Neuron (in vitro differentiated cells): ENCODE results near the gene RAD51B.

Source experiments
- H2AFZ ChIP-seq: one replicate; pipeline ENCODE4 v1.6.1; 2013; ENCODE audit warnings: low read depth, mild to moderate bottlenecking, inconsistent platforms, low read length, moderate library complexity
- H3K27me3 ChIP-seq: one replicate; pipeline ENCODE4 v1.6.1; 2013; ENCODE audit warnings: low read length; ENCODE audit not compliant: insufficient read depth
- H3K36me3 ChIP-seq: one replicate; pipeline ENCODE4 v1.6.1; 2013; ENCODE audit warnings: low read length; ENCODE audit not compliant: insufficient read depth
- H3K4me1 ChIP-seq: one replicate; pipeline ENCODE4 v1.6.1; 2013; ENCODE audit warnings: low read length; ENCODE audit not compliant: insufficient read depth
- H3K4me3 ChIP-seq: 2 replicates; pipeline ENCODE4 v1.5.1; 2013; ENCODE audit warnings: mild to moderate bottlenecking, low read length, moderate library complexity
- H3K9me3 ChIP-seq: one replicate; pipeline ENCODE4 v1.6.1; 2013; ENCODE audit warnings: low read length

The RAD51B gene

GRCh38 chr14:68596211-68596610 lies 776.6 kb downstream of the RAD51B start:
- no peak overlapping the region for H3K4me3 ChIP-seq
- H3K4me1 ChIP-seq: peaks cover 16% of the 10 kb centered on the region
- H3K9me3 ChIP-seq: no peaks in the 10 kb centered on the region
- H3K36me3 ChIP-seq: no peaks in the 10 kb centered on the region
- H2AFZ ChIP-seq: no peak overlapping the region
- no peaks in the 10 kb centered on the region for H3K27me3 ChIP-seq

DNA sequence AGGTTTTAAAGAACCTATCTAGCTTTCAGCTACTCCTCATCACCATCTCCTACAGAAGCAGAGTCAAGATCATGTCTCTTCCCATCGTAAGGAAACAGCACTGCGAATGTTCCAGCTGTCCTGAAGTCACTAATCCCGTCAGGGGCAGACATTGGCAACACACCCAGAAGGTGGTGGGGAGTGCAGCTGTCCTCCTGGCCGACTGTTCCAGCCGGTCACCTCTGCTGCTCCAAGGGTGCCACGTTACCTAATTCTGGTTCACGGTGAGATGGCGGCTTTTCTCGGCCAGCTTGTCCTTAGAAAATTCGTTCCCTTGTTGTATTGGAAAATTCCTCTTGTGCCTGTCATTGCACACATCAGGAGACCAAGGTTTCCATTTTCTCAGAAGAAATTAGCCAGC lies 777.1 kb downstream of the RAD51B start:
- peaks cover 16% of the 10 kb centered on the region for H3K4me1 ChIP-seq

GRCh38 chr14:68598089-68598488 lies 778.5 kb downstream of the RAD51B start:
- Histone ChIP-seq H3K9me3 (no peaks in the 10 kb centered on the region), H3K4me1 (peaks cover 16% of the 10 kb centered on the region), H3K4me3 (no peak overlapping the region)

More for the DNA sequence above, 777.1 kb downstream of the RAD51B start:
- Histone ChIP-seq H2AFZ (no peak overlapping the region), H3K4me3 (no peak overlapping the region), H3K9me3 (no peaks in the 10 kb centered on the region), H3K36me3 (no peaks in the 10 kb centered on the region), H3K27me3 (no peaks in the 10 kb centered on the region)

GRCh38 chr14:68598621-68599447 lies 779.3 kb downstream of the RAD51B start:
- Histone ChIP-seq H3K9me3 (no peaks in the 10 kb centered on the region), H3K36me3 (no peaks in the 10 kb centered on the region), H2AFZ (no peak overlapping the region), H3K27me3 (no peaks in the 10 kb centered on the region), H3K4me1 (peaks cover 13% of the 10 kb centered on the region), H3K4me3 (no peak overlapping the region)

More at GRCh38 chr14:68598089-68598488, 778.5 kb downstream of the RAD51B start:
- no peaks in the 10 kb centered on the region for H3K27me3 ChIP-seq
- H3K36me3 ChIP-seq: no peaks in the 10 kb centered on the region
- no peak overlapping the region for H2AFZ ChIP-seq

GRCh38 chr14:68599896-68600610 lies 780.5 kb downstream of the RAD51B start:
- Histone ChIP-seq H3K9me3 (no peaks in the 10 kb centered on the region), H3K27me3 (no peaks in the 10 kb centered on the region), H3K4me3 (no peak overlapping the region), H2AFZ (no peak overlapping the region), H3K4me1 (peaks cover 8% of the 10 kb centered on the region), H3K36me3 (no peaks in the 10 kb centered on the region)

DNA sequence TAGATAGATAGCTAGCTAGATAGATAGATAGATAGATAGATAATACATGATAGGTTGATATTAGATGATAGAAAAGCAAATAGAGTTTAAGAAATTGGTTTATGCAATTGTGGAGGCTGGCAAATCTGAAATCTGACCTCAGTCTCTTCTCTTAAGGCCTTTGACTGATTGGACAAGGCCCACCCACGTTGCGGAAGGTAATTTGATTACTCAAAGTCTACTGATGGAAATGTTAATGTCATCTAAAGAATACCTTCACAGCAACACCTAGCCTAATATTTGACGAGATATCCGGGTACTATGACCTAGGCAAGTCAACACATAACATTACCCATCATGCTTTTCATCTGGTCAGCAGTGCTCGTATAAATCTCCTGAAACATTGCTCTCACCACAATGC lies 782.9 kb downstream of the RAD51B start:
- Histone ChIP-seq H3K4me1 (peaks cover 5% of the 10 kb centered on the region), H3K36me3 (no peaks in the 10 kb centered on the region), H3K27me3 (no peaks in the 10 kb centered on the region), H3K4me3 (no peak overlapping the region), H2AFZ (no peak overlapping the region), H3K9me3 (peaks cover 3% of the 10 kb centered on the region)

DNA sequence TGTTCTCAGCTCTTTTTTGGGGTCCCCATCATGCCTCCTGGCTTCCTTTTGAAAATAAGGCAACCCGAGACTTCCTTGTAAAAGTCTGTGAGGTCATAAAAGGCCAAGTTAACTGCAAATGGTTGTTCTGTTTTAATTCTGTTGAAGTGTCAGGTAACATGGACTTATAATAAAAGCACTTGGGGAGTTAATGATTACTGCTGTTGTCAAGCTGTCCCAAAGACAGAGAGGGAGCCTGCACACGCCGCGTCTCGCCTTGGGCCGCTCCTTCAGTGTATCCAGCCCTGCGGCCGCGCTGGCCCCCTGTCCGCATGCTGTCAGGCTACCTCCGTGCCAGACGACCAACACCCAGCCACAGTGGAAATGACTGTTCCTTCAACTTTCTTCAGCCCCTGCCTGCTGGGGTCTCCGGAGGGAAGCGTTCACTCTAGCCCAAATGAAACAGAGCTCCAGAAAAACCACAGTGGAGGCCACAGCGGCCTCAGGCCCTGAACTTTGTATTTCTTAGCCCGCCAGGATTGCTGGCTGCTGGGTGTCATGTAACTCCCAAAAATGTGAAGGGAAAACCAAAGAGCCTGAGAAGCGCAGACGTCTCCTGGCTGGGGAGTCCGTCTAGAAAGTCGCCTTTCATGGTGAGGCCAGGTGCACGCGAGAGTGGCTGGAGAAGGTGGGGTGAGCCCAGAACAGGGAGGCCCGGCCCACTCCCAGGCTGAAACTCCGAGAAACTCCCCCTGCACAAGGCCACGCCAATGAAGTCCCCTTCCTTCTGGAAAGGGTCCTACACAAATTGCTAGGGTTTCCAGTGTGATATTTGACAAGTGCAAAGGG lies 784.2 kb downstream of the RAD51B start:
- Histone ChIP-seq H3K4me1 (peaks cover 5% of the 10 kb centered on the region), H3K4me3 (no peak overlapping the region), H3K9me3 (peaks cover 3% of the 10 kb centered on the region), H3K27me3 (no peaks in the 10 kb centered on the region), H2AFZ (no peak overlapping the region), H3K36me3 (no peaks in the 10 kb centered on the region)

DNA sequence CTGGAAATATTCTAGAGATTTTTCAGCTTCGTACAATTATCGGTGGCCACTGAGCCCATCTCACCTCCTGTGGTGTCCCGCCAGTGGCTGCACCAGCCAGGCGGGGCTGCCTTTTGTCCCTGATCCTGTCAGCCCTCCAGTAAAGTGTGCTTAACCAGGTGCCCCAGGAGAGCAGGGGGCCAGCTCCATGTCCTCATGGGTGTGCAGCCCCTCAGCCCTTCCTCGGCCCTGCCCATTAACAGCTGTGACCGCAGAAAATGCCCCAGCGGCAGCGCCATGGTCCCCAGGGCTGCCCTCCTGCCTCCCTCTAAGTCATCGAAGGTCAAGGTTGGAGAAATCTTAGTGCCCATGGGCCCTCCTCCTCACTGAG lies 784.8 kb downstream of the RAD51B start:
- no peak overlapping the region for H3K4me3 ChIP-seq
- peaks cover 3% of the 10 kb centered on the region for H3K9me3 ChIP-seq
- peaks cover 5% of the 10 kb centered on the region for H3K4me1 ChIP-seq
- H2AFZ ChIP-seq: no peak overlapping the region
- no peaks in the 10 kb centered on the region for H3K36me3 ChIP-seq
- no peaks in the 10 kb centered on the region for H3K27me3 ChIP-seq

DNA sequence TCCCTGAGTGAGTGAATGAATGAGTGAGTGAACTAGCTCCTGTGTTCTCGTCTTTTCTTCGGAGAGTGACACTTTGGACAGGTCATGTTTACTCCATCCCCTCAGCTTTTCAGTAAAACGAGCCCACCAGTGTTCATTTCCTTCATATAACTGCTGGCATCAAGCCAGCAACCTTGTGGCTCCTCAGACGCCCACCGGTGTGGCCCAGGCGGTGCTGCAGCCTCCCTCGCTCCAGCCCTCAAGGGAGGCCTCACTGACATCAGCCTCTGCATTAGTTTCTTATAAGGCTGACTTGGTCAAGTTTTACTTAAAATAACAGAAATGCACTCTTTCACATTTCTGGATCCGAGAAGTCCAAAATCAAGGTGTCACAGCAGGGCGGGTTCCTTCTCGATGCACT lies 785.2 kb downstream of the RAD51B start:
- peaks cover 5% of the 10 kb centered on the region for H3K4me1 ChIP-seq
- no peak overlapping the region for H3K4me3 ChIP-seq
- no peak overlapping the region for H2AFZ ChIP-seq
- H3K36me3 ChIP-seq: no peaks in the 10 kb centered on the region
- H3K9me3 ChIP-seq: peaks cover 3% of the 10 kb centered on the region
- no peaks in the 10 kb centered on the region for H3K27me3 ChIP-seq

- Histone ChIP-seq H3K4me3 (no peak overlapping the region), H3K27me3 (no peaks in the 10 kb centered on the region), H3K4me1 (peaks cover 5% of the 10 kb centered on the region), H2AFZ (no peak overlapping the region), H3K36me3 (no peaks in the 10 kb centered on the region), H3K9me3 (peaks cover 3% of the 10 kb centered on the region)
Measured at GRCh38 chr14:68606176-68606575, 786.6 kb downstream of the RAD51B start.

DNA sequence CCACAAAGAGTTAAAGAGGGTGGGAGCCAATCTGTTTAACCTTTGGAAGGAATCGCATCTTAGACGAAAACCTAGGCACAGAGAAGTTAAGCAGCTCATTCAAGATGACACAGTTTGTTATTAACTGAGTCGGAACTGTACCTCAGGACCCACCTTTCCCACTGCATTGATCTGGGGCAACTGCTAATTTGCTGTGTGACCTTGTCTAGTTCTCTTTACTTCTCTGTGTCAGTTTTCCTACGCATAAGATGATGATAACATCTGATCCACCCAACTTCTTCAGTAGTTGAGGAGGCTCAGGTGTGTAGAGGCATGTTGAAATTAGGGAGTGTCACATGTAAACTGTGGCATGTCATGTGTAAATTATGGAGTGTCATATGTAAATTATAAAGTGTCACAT lies 787.1 kb downstream of the RAD51B start:
- H3K36me3 ChIP-seq: no peaks in the 10 kb centered on the region
- H2AFZ ChIP-seq: no peak overlapping the region
- peaks cover 3% of the 10 kb centered on the region for H3K9me3 ChIP-seq
- peaks cover 5% of the 10 kb centered on the region for H3K4me1 ChIP-seq
- no peak overlapping the region for H3K4me3 ChIP-seq
- no peaks in the 10 kb centered on the region for H3K27me3 ChIP-seq

GRCh38 chr14:68607081-68607866 lies 787.7 kb downstream of the RAD51B start:
- H3K4me1 ChIP-seq: peaks cover 5% of the 10 kb centered on the region
- no peak overlapping the region for H3K4me3 ChIP-seq
- H3K36me3 ChIP-seq: no peaks in the 10 kb centered on the region
- H3K9me3 ChIP-seq: peaks cover 5% of the 10 kb centered on the region
- no peaks in the 10 kb centered on the region for H3K27me3 ChIP-seq
- no peak overlapping the region for H2AFZ ChIP-seq
